Activated naive CD8-positive, alpha-beta T cell treated with anti-CD3 and anti-CD28 coated beads, Interleukin-2, amount 50 U/mL, for 16 hours (primary cell): ENCODE measurements around the gene ATG9A.

ENCODE experiments used
- DNase-seq: peaks from one replicate; pipeline ENCODE4 v3.0.0-alpha.2; 2020; ENCODE audit warnings: low read depth, low spot score

The ATG9A gene

DNA sequence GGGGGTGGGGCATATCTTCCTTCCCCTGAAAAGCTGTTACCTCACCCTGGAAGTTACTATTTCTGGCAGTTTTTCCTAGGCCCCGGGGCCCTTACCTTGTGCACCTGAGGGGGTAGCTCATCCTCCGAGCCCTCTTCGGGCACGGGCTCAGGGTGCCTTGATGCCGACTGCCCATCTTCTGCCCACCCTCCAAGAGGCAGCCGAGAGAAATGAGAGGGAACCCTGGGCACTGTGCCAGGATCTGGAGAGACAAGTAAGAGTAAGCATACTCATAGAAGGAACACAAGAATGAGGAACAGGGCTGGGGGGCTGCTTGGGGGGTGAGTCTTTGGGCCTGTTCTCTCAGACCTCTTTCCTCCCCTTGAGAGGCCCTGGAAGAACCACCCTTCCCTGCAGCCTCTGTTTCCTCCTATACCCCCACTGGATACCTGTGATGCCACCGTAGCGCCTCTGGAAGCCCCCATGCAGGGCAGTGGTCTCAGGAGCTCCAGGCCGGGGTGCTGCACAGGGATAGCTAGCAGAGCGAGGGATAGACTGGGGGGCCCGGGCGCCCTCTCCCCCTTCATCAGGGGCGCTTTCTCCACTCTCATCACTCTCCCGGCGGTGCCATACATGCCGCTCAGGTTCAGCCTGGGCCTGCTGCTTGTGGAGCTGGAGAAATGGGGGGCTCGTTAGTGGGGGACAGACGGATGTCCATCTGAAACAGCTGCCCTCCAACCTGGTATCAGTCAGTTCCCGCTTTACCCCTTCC is 8.6 kb downstream of the ATG9A start:
- no peak for DNase-seq

DNA sequence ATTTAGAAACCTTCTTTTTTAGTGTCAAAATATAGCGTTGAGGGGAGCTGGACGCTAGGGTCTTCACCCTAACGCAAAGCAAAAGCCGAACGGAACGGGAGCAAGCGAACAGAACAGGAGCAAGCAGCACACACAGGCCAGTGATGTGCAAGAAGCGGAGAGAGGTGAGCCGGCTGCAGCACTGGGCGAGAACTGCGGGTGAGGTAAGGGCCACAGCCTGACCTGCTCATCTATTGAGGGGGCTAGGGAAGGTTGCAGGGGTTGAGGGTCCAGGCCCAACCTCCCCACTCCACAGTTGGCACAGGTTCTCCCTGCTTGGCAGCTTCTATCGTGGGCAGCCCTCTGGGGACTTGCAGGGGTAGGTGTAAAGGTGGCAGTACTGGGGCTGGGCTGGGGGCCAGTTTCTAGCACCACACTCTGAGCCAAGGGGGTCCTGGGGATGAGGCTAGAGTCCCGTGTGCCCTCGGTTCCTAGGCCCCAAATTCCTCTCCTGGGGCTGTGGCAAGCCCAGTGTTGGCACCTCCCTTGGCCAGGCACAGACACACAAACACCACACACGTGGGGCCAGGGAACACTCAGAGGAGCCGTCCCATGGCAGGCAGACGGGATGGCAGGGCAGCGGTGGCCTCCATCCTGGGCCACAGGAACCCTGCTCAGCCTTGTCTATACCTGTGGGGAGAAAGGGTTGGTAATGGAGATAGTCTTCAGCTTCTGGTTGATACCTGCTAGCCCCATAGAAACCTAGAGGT is 9.5 kb downstream of the ATG9A start:
- no peak for DNase-seq

DNA sequence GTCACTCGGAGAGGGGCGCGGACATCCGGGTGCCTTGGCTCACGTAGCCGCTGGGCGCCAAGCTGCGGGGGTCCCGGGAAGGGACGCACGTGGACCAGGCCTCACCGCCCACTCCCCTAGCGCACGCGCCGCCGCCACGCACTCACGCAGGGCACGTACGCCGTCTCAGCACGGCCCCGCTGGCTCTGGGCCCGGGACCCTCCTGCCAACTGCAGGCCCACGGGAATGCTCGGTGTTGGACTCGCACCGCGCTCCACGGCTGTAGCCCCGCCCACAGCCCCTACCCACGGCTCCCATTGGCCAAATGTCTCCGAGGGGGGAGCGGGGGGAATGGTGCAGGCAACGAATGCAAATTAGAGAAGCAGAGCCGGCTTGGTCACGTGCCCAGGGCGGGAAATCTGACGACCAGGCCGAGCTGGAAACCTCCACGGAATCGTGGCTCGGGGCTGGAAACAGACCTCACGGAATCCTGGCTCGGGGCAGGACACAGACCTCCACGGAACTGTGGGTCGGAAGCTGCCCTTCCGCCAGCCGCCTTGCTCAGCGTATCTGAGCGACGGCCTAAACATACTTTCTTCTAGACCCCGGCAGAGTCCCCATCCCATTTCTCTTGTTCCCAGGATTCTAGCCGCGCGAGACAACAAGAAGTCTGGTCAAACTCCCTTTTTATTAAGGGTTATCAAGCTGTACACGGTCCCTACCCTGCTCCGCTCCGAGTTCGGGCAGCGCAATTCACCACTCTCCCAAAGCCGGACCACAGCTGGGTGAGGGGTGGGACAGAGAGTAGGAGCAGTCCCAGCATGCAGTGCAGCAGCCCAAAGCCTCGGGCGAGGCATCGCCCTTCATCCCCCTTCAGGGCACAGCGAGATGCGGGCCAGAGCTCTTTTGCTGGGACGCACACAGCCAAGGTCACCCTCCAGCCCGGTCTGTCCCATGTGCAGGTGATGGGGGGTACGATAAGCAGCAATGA is 10.4 kb downstream of the ATG9A start, which contains the start of gene ABCB6:
TSS of gene ABCB6 (minus strand) at position 227 of the 970 bp plus-strand sequence. CDS start 285 bp downstream, outside the sequence.
- DNase-seq = peak; percentile 78

DNA sequence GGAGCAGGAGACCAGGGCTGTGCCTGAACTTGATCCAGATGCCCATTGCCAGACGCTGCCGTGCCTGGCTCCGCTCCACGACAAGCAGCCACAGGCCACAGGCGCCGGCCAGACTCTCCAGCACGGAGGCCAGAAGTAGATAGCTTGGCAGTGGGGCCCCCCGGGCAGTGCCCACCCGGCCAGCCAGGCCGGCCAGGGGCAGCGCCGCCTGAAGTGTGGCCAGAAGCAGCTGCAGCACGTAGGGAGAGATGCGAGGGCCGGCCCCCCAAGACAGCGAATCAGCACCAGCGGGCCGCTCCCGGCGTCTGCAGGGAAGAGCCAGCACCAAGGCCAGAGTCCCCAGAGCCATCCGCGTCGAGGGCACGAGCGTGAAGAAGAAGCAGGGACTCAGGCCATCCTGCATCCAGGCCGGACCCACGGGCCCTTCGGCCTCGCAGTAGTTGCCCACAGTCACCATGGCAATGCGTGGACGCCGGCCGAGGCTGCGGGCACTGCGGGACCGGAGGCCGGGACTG is 11.2 kb downstream of the ATG9A start:
- no peak for DNase-seq

DNA sequence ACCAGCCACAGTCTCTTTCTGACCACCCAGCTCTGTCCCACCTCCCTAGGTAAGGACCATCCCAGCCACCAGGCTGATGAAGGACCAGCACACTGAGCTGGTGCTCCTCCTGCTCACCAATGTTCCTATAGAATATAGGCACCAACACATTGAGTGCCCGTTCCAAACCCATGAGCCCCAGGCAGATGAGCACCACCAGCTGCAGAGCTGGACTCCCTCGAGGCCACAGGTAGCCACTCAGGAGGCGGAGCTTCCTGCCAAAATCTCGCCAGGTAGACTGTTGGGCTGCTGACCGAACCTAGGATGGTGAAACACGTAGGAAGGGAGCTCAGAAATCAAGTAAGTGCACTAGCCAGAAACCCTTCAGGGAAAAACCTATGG is 12.9 kb downstream of the ATG9A start:
- no peak for DNase-seq

DNA sequence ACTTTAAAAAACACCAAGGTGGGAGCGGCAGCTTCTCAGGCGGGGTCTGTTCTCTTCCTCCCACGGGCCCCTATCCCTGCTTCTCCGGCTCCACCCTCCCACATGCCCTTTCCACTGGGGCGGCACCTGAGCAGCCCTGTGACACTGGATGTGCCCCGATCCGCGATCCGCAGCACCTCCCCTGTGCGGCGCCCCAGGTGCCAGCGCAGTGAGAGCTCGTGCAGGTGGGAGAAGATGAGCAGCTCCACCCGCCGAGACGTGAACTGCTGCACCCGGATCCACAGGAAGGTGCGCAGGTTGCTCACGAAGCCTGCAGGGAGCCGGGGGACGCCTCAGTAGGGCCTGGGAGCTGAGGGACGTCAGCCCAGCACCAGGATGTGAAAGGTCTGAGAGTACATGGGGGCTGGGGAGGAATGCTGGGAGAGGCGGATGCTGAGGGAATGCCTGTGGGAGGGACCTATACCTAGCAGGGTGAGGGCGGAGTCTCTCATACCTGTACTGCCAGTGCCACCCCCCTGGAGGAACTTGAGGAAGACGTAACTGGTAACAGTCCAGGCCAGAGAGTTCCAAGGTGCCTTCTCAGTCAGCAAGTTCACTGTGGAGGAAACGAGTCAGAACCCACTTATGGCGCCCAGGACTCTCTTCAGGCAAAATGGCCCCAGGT is 13.4 kb downstream of the ATG9A start:
- no peak for DNase-seq

DNA sequence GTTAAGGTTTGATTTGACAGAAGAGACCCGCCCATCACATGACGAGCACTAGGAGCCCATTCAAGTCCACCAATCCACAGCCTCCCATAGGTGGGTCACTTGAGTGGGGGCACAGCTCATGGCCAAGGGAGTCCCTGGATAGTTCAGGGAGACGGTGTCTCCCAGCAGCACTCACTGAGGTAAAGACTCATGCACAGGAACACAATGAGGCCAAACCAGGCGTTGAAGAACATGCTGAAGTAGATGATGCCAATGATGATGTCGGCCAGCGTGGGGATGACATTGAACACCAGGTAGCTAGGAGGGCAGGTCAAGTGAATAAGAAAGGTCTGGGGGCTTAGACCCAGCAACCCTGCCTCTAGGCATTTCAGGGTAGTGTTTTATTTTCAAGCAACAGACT is 14.7 kb downstream of the ATG9A start:
- no peak for DNase-seq

DNA sequence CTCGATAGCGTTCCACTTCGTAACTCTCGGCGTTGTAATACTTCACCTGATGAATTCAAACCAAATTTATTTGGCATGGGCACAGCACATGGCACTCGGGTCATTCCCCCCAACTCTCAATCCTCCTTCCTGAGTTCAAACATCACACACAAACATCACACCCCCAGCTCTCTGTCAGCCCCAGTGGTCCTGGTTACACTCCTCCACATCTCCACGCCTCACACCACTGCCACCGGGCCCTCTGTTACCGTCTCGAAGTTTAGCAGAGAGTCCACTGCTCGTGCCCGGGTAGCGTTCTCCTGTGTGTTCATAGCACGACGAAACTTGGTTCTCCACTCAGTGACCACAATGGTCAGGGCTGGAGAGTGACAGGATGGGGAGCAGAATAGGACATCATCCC is 15.3 kb downstream of the ATG9A start:
- no peak for DNase-seq

DNA sequence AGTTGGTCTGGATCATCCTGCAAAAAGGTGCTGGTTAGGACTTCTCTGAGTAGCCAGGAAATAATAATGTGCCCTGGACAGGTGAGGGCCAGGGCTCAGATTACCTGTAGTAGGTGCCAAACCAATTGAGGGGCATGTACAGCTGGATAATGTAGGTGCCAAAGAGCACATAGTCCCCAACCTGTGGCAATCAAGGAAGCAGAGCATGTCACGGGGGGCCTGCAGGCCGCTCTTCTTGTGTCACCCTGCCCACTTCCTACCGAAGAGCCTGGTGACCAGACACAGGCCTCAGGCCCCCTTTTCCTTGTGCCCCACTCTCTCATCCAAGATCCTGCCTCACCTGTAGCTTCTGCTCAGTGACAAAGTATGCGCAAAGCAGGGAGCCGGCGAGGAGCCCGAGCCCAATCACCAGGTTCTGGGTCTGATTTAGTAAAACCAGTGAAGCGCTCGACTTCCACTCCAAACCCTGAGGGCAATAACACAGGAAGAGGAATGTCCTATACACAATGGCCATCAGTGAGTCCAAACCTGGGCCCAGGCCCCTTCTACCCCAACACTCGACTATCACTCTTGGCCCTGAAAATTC is 15.9 kb downstream of the ATG9A start:
- no peak for DNase-seq

DNA sequence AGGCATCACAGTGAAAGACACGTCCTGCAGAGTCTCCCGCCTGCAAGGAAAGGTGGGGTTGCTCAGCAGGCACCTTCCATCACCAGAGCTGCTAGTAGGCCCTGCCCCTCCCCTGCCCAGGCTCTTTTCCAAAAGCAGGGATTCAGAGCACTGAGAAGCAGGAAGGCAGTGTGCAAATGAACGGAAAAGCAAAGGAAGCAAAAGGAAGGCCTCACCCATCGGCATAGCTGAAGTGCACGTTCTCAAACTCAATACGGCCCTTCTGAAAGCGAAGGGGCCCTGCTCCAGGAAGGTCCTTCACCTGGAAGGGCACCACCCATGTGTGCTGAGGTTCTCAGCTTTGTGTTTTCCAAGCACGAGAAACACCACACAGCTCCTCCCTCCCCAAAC is 16.4 kb downstream of the ATG9A start:
- no peak for DNase-seq

DNA sequence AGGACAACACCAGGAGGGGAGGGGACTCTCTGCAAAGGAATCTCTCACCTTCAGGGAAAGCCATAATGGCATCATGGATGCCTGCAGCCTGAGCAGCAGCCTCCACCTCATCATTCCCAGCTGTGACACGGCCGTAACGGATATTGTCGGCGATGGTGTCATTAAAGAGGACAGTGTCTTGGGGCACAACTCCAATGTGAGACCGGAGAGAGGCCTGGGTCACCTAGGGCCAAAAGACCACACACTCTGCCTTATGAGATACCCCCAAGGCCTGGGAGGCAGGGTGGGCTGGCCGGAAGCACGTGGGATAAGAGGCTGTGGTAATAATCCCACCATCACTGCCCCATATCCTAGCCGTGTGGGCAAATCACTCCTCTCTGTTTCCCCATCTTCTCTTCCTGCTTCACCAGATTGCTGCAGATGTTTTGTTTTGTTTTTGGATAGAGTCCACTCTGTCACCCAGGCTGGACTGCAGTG is 18.5 kb downstream of the ATG9A start:
- no peak for DNase-seq

DNA sequence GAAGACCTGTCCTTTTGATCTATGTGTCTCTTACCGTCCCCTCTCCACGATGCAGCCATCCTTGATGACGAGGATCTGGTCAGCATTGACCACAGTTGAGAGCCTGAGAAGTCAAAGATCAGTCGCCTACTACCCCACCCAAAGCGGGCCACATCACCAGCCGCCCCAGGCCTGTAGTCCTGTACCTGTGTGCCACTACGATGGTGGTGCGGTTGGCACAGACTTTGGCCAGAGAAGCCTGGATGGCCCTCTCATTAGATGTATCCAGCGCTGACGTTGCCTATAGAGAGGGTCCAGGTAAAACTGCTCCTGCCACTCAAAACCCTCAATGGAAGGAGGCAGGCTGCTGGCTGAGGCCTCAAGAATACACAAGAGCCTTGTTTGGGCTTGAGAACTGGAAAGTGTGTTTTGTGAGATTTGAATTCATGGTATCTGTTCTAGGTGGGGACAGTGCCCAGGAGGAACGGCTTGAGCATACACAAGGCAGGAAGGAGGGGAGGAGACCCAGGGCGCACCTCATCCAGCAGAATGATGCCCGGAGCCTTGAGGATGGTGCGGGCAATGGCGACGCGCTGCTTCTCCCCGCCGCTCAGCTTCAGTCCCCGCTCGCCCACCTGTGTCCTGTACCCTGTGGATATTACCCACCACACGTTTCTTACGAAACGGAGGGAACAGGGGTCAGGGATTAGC is 19.1 kb downstream of the ATG9A start:
- DNase-seq = no peak

DNA sequence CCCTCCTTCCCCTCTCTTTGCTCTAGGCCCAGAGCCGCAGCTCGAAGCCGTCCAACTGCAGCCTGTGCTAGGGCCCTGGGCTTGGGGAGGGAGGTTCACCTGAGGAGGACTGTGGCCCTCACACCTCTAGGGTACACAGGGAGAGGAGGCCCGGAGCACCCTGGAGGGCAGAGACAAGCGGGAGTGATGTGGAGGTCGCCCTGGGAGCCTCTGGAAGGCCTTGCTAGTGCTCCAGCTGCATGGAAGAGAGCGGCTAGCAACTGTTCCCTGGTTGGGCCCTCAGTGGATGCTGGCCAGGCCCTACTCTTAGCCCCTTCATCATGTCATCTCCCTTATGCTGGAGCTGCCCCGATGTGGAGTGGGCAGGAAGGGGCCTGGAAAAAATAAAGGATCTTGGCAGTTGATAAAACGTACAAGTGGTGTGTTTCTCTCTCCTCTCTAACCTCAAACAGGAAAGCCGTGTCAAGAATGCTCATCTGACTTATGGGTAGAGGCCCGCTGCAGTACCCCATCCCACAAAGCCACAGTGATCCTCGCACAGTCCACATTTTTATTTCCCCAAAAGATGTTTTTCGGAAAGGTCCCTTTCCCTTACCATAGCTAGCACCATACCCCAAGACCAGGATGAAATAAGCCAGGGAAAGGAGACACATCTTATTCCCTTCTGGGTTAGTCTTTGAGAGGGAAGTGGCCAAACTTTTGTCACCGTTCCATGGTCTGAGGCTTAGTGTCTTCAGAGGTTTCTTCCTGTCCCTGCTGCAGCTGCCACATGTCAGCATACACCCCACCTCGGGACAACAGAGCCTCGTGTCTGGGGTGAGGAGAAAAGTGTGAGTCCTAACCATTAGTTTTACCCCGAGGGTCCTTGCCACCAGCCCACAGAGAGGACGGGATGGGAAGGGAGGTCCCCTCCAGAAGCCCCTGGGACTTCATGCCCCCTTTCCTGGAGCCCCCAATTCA is 19.9 kb downstream of the ATG9A start:
- no peak for DNase-seq

DNA sequence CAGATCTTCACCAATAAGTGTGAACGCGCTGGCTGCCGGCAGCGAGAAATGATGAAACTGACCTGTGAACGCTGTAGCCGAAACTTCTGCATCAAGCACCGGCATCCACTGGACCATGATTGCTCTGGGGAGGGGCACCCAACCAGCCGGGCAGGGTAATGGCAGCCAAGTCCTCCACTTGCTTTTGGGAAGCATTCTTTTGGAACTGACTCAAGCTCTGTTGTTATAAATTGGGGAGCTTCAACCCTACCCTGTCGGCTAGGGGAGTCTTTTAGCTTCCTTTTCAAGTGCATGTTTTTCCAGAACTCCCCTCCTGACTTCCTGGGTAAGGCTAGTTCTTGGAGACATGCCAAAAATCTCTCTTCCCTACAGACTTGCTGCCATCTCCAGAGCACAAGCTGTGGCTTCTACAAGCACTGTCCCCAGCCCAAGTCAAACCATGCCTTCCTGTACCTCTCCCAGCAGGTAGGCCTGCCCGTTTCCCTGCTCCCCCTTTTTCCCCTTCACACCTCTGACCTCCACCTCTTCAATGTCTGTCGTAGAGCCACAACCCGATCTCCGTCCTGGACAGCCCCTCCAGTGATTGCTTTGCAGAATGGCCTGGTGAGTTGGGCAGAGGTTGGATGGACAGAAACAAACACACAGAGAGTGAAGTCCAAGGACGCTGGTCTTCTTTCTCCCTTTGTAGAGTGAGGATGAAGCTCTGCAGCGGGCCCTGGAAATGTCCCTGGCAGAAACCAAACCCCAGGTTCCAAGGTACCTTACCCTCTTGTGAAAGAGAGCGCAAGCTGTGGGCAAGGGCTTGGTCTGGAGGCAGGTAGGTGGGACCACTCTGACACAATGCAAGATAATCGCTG is 21.3 kb downstream of the ATG9A start:
- no peak for DNase-seq

DNA sequence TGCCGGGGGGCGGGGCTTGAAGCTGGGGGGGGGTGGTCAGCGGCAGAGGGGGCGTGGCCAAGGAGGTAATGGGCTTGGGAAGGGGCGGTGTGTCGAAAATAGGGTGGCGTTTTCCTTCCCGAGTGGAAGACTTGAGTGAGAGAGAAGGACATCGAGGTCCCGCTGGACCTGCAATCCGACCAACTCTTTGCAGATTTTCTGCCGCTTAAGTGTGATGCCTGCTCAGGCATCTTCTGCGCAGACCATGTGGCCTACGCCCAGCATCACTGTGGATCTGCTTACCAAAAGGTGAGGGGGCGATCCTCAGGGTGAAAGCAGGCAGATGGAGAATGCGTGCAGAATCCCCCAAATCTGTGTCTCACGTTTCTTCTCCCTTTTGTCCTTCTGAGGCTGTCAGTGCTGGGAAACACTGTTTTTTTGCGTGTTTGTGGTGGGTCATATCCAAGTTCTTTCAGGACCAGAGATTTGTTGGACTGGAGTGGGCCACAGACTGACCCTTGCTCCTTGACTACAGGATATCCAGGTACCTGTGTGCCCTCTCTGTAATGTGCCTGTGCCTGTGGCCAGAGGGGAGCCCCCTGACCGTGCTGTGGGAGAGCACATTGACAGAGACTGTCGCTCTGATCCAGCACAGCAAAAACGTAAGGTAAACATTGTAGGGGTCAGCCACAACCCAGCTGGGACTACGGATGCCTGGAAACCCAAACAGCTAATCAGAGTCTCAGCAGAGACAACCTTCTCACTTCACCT is 22.1 kb downstream of the ATG9A start:
- DNase-seq = no peak

DNA sequence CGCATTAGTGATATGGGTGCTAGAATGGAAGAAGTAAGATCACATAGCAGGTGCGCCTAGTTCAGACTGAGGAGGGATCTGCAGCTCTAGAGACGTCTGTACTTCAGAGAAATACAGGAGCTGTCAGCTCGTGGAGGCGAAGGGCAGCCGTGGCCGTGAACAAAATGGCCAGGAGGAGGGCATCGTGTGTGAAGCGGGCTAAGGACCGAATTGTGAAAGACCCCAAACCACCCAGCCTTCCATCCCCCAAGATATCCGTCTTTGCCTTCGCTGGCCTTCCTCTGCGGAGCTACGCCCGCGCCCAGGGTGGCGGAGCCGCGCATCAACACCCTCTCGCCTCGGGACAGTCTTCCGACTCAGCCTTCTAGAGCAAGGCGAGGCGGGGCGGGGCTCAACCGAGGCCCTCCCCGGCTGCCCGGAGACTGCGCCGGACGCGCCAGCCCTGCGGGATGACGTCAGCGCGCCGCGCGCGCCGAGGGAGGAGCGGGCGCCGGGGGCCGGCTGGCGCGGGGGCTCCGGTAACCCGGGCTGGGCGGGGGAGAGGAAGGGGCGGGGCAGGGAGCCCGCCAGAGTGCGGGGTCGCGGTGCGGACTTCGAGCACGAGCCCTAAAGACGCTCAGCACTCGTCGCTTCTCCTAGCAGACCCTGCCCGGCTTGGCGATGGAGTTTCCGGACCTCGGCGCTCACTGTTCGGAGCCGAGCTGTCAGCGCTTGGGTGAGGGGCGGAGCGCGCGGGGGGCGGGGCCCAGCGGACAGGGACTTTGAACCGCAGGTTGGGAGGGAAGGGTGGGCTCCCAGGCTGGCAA is 22.9 kb downstream of the ATG9A start, which contains the start of gene ZFAND2B:
TSS of gene ZFAND2B (plus strand) at position 455 of the 806 bp plus-strand sequence. CDS start at position 661, 206 bp downstream.
- peak; percentile 87 for DNase-seq
